Gastrocnemius medialis (tissue), 4 donors: ENCODE measurements around the gene SIK3.

Experiments used
- POLR2A ChIP-seq, 2 donors: fragments of 450-650 bp; IDR thresholded peaks; one replicate each; pipeline ENCODE4 v1.6.1; 2017; ENCODE audit warnings: antibody characterized with exemption in 2 of 2, mild to moderate bottlenecking in 2 of 2, moderate library complexity in 2 of 2
- TF ChIP-seq, protein P1 (sequence below), 5 experiments: fragments of 450-650 bp in 3 of 5; fragments of 200-600 bp in 2 of 5; sonication (generic) in 2 of 5; IDR thresholded peaks in 4 of 5; conservative IDR thresholded peaks in 1 of 5; 1 replicate in 4 of 5; 2 replicates in 1 of 5; pipeline ENCODE4 v1.5.1; 2016 to 2019; ENCODE audit warnings: antibody characterized with exemption in 5 of 5, mild to moderate bottlenecking in 3 of 5, moderate library complexity in 3 of 5

DNA sequence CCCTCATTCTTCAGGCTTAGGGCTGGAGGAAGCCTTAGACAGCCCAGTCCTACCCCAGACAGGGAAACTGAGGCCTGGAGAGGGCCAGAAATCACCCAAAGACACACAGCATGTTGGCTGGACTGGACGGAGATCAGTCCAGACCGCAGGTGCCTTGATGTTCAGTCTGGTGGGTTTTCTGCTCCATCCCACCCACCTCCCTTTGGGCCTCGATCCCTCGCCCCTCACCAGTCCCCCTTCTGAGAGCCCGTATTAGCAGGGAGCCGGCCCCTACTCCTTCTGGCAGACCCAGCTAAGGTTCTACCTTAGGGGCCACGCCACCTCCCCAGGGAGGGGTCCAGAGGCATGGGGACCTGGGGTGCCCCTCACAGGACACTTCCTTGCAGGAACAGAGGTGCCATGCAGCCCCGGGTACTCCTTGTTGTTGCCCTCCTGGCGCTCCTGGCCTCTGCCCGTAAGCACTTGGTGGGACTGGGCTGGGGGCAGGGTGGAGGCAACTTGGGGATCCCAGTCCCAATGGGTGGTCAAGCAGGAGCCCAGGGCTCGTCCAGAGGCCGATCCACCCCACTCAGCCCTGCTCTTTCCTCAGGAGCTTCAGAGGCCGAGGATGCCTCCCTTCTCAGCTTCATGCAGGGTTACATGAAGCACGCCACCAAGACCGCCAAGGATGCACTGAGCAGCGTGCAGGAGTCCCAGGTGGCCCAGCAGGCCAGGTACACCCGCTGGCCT, 267.9 kb downstream of the SIK3 start:
- TF ChIP-seq, protein P1, sequence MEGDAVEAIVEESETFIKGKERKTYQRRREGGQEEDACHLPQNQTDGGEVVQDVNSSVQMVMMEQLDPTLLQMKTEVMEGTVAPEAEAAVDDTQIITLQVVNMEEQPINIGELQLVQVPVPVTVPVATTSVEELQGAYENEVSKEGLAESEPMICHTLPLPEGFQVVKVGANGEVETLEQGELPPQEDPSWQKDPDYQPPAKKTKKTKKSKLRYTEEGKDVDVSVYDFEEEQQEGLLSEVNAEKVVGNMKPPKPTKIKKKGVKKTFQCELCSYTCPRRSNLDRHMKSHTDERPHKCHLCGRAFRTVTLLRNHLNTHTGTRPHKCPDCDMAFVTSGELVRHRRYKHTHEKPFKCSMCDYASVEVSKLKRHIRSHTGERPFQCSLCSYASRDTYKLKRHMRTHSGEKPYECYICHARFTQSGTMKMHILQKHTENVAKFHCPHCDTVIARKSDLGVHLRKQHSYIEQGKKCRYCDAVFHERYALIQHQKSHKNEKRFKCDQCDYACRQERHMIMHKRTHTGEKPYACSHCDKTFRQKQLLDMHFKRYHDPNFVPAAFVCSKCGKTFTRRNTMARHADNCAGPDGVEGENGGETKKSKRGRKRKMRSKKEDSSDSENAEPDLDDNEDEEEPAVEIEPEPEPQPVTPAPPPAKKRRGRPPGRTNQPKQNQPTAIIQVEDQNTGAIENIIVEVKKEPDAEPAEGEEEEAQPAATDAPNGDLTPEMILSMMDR (IDR thresholded peaks at IDR 0.05 in 4 of 5, conservative IDR thresholded peaks at IDR 0.05 in 1 of 5), result no peak
- no peak for TF ChIP-seq POLR2A (IDR thresholded peaks at IDR 0.05)
